Mammary epithelial cell (primary cell): Measurements from ENCODE around the gene MAP3K10.

Source experiments
- CTCF ChIP-seq, 2 donors: IDR thresholded peaks in 1 of 2; conservative IDR thresholded peaks in 1 of 2; 2 replicates each; pipeline ENCODE4 v1.5.1; 2011 to 2012; ENCODE audit warnings: inconsistent platforms in 2 of 2, low read length in 2 of 2, mild to moderate bottlenecking in 2 of 2, control low read depth in 1 of 2, low read depth in 1 of 2; ENCODE audit not compliant: insufficient read depth in 1 of 2; ENCODE audit errors: extremely low read depth in 1 of 2
- EZH2 ChIP-seq: IDR thresholded peaks from 2 replicates; pipeline ENCODE4 v1.6.1; 2012; ENCODE audit warnings: low read length, inconsistent platforms, borderline replicate concordance

GRCh38 chr19:40177286-40178070 lies 13.7 kb upstream of the MAP3K10 start:
- no peak for TF ChIP-seq CTCF (conservative IDR thresholded peaks at IDR 0.05 in 1 of 2, IDR thresholded peaks at IDR 0.05 in 1 of 2; ENCODE audit: extremely low read depth in 1 of 2, insufficient read depth in 1 of 2, low read depth in 1 of 2, low read length in 2 of 2)
- TF ChIP-seq EZH2: no peak
